Measurements from ENCODE around the gene SFXN5.

The SFXN5 gene

GRCh38 chr2:73088211-73088610 is 16.7 kb upstream of the SFXN5 start:
- no peak for TF ChIP-seq CTCF (IDR thresholded peaks at IDR 0.05; ENCODE audit: low read length, missing control alignments)
- no peak for DNase-seq (ENCODE audit: low read depth)
- no peak overlapping the region for H3K4me3 ChIP-seq (replicated peaks; ENCODE audit: low read depth, low read length)

- no peak for TF ChIP-seq CTCF (IDR thresholded peaks at IDR 0.05; ENCODE audit: low read length, missing control alignments)
- H3K4me3 ChIP-seq (replicated peaks; ENCODE audit: low read depth, low read length): no peak overlapping the region
- DNase-seq (ENCODE audit: low read depth): no peak
Measured at GRCh38 chr2:73087311-73087710, 15.8 kb upstream of the SFXN5 start.

- peak; percentile 73 for DNase-seq (ENCODE audit: low read depth)
- TF ChIP-seq CTCF (IDR thresholded peaks at IDR 0.05; ENCODE audit: low read length, missing control alignments): peak; percentile 89
- H3K4me3 ChIP-seq (replicated peaks; ENCODE audit: low read depth, low read length): no peak overlapping the region
Measured at GRCh38 chr2:73085691-73086090, 14.2 kb upstream of the SFXN5 start.

GRCh38 chr2:73084971-73085370 is 13.5 kb upstream of the SFXN5 start:
- no peak for TF ChIP-seq CTCF (IDR thresholded peaks at IDR 0.05; ENCODE audit: low read length, missing control alignments)
- DNase-seq (ENCODE audit: low read depth): no peak

GRCh38 chr2:73083886-73084800 is 12.6 kb upstream of the SFXN5 start:
- no peak for DNase-seq (ENCODE audit: low read depth)
- no peak for TF ChIP-seq CTCF (IDR thresholded peaks at IDR 0.05; ENCODE audit: low read length, missing control alignments)
- no peak overlapping the region for H3K4me3 ChIP-seq (replicated peaks; ENCODE audit: low read depth, low read length)

More at GRCh38 chr2:73084971-73085370, 13.5 kb upstream of the SFXN5 start:
- no peak overlapping the region for H3K4me3 ChIP-seq (replicated peaks; ENCODE audit: low read depth, low read length)

GRCh38 chr2:73082523-73083410 is 11.3 kb upstream of the SFXN5 start:
- no peak overlapping the region for H3K4me3 ChIP-seq (replicated peaks; ENCODE audit: low read depth, low read length)
- DNase-seq (ENCODE audit: low read depth): no peak
- TF ChIP-seq CTCF (IDR thresholded peaks at IDR 0.05; ENCODE audit: low read length, missing control alignments): no peak
